HepG2 (cell line): Measurements from ENCODE around the gene SCEL. TPM values are rescaled to one million over a fixed set of nuclear protein-coding genes. Genes with fewer than 3 reads are reported as not detected.

Experiments used
- ATAC-seq: fragments of 200-7000 bp; cut with Tn5 transposase; 3 replicates; pipeline ENCODE4 v1.9.1; 2020; ENCODE audit warnings: mild to moderate bottlenecking, moderate library complexity
- BruUV-seq: library from RNA; stranded (reverse); fragments of 400-500 nt; replicated peaks from 2 replicates; lab custom pipeline; 2021; lab: Mats Ljungman, UMichigan
- CTCF ChIA-PET: fragments of 300-600 bp; formaldehyde crosslinking; extraction: SDS; loops from one replicate; lab custom pipeline; 2021; ENCODE audit warnings: low total read pairs, inconsistent platforms, low intra/inter-chr PET ratio; lab: Yijun Ruan, JAX
- POLR2A ChIA-PET: fragments of 350-600 bp; sonication (Branson Sonifier 250); formaldehyde crosslinking; loops from one replicate; lab custom pipeline; 2020; ENCODE audit warnings: antibody characterized with exemption, inconsistent platforms; lab: Yijun Ruan, JAX
- DNase-seq: peaks from one replicate; pipeline ENCODE4 v3.0.0-alpha.2; 2015; ENCODE audit warnings: low spot score
- FAIRE-seq: peaks from 3 replicates; lab custom pipeline; 2011; peaks lifted over from hg19 to GRCh38; lab: Jason Lieb, UNC
- H2AFZ ChIP-seq: one replicate; pipeline ENCODE4 v1.6.1; 2011; ENCODE audit warnings: low read length, inconsistent platforms
- H3K27ac ChIP-seq: fragments of 300-600 bp; 3 replicates; pipeline ENCODE4 v1.8.0; 2011; ENCODE audit warnings: mixed run types, mild to moderate bottlenecking, mixed read lengths, low read length, inconsistent platforms; ENCODE audit not compliant: insufficient read depth; ENCODE audit errors: extremely low read length
- H3K27me3 ChIP-seq, 2 experiments: fragments of 200-600 bp in 1 of 2; 2 replicates in 1 of 2; 3 replicates in 1 of 2; pipeline versions ENCODE4 v1.6.0 to v1.8.0; 2011; ENCODE audit warnings: low read length in 2 of 2, mild to moderate bottlenecking in 2 of 2, moderate library complexity in 2 of 2, inconsistent platforms in 1 of 2; ENCODE audit not compliant: insufficient read depth in 2 of 2, control insufficient read depth in 1 of 2
- H3K36me3 ChIP-seq, 2 experiments: fragments of 200-600 bp in 1 of 2; replicated peaks in 1 of 2; 2 replicates in 1 of 2; 3 replicates in 1 of 2; pipeline versions ENCODE4 v1.5.1 to v1.8.0; 2011; ENCODE audit warnings: low read length in 2 of 2, inconsistent platforms in 1 of 2; ENCODE audit not compliant: insufficient read depth in 2 of 2, control insufficient read depth in 1 of 2
- H3K4me1 ChIP-seq: 2 replicates; pipeline ENCODE4 v1.5.1; 2012; ENCODE audit warnings: low read length, inconsistent platforms; ENCODE audit not compliant: insufficient read depth
- H3K4me2 ChIP-seq: 2 replicates; pipeline ENCODE4 v1.6.0; 2011; ENCODE audit warnings: low read depth, low read length, inconsistent platforms
- H3K4me3 ChIP-seq, 3 experiments: fragments of 200-600 bp in 1 of 3; sonication (generic), shearing (Covaris generic) in 1 of 3; replicated peaks in 1 of 3; 2 replicates each; pipeline ENCODE4 v1.5.1; 2011 to 2016; ENCODE audit warnings: low read length in 3 of 3, inconsistent platforms in 2 of 3, low read depth in 2 of 3, mild to moderate bottlenecking in 2 of 3, control low read depth in 1 of 3, mixed read lengths in 1 of 3; ENCODE audit not compliant: insufficient read depth in 1 of 3
- H3K79me2 ChIP-seq: one replicate; pipeline ENCODE4 v1.6.1; 2011; ENCODE audit warnings: low read length, inconsistent platforms; ENCODE audit not compliant: insufficient read depth
- H3K9ac ChIP-seq: 2 replicates; pipeline ENCODE4 v1.6.0; 2011; ENCODE audit warnings: mild to moderate bottlenecking, low read depth, low read length, inconsistent platforms; ENCODE audit not compliant: insufficient read depth
- H3K9me3 ChIP-seq: 2 replicates; pipeline ENCODE4 v1.5.1; 2012; ENCODE audit warnings: mild to moderate bottlenecking, low read length
- H4K20me1 ChIP-seq: 2 replicates; pipeline ENCODE4 v1.6.0; 2011; ENCODE audit warnings: inconsistent platforms, mild to moderate bottlenecking, low read length, moderate library complexity; ENCODE audit not compliant: insufficient read depth
- EED ChIP-seq: sonication (generic); formaldehyde crosslinking; IDR thresholded peaks from 2 replicates; pipeline ENCODE4 v1.5.0; 2020; ENCODE audit warnings: mild to moderate bottlenecking, missing genetic modification reagents
- HCFC1 ChIP-seq: fragments of 150-350 bp; IDR thresholded peaks from 2 replicates; pipeline ENCODE4 v1.6.1; 2014; ENCODE audit warnings: low read depth, low read length
- HNF4G ChIP-seq, 2 experiments: sonication (generic) in 1 of 2; formaldehyde crosslinking in 1 of 2; IDR thresholded peaks; 2 replicates each; pipeline versions ENCODE4 v1.4.0 to v1.6.1; 2011 to 2020; ENCODE audit warnings: borderline replicate concordance in 2 of 2, low read depth in 2 of 2, mild to moderate bottlenecking in 2 of 2, low read length in 1 of 2, missing genetic modification reagents in 1 of 2, moderate library complexity in 1 of 2
- IKZF4 ChIP-seq: sonication (generic); formaldehyde crosslinking; IDR thresholded peaks from 2 replicates; pipeline ENCODE4 v1.5.1; 2020; ENCODE audit warnings: borderline replicate concordance, mild to moderate bottlenecking, low read depth, missing genetic modification reagents; ENCODE audit errors: not compliant biosample characterization
- MATR3 ChIP-seq: sonication (generic); formaldehyde crosslinking; IDR thresholded peaks from 2 replicates; pipeline ENCODE4 v1.4.0; 2020; ENCODE audit warnings: missing genetic modification reagents
- MED8 ChIP-seq: sonication (generic); formaldehyde crosslinking; IDR thresholded peaks from 2 replicates; pipeline ENCODE4 v1.8.1; 2023; ENCODE audit warnings: mild to moderate bottlenecking, missing genetic modification reagents; ENCODE audit not compliant: insufficient replicate concordance
- MYC ChIP-seq: sonication (generic); formaldehyde crosslinking; IDR thresholded peaks from 2 replicates; pipeline ENCODE4 v1.9.0; 2021; ENCODE audit warnings: missing genetic modification reagents, borderline replicate concordance
- NR2F1 ChIP-seq, 2 experiments: fragments of 450-650 bp in 1 of 2; formaldehyde crosslinking in 1 of 2; IDR thresholded peaks; 2 replicates each; pipeline versions ENCODE4 v1.5.0 to v1.6.1; 2016 to 2020; ENCODE audit warnings: mild to moderate bottlenecking in 1 of 2, missing compliant biosample characterization in 1 of 2, missing genetic modification reagents in 1 of 2, moderate library complexity in 1 of 2
- POLR2A ChIP-seq, 2 experiments: IDR thresholded peaks; 2 replicates each; pipeline ENCODE4 v1.6.1; 2011; ENCODE audit warnings: low read depth in 2 of 2, low read length in 2 of 2, mild to moderate bottlenecking in 1 of 2, moderate library complexity in 1 of 2; ENCODE audit not compliant: insufficient read depth in 1 of 2
- REPIN1 ChIP-seq: sonication (generic); formaldehyde crosslinking; IDR thresholded peaks from 2 replicates; pipeline ENCODE4 v1.8.0; 2022; ENCODE audit warnings: missing genetic modification reagents, low read depth, mild to moderate bottlenecking, borderline replicate concordance
- RXRA ChIP-seq: sonication (generic); formaldehyde crosslinking; IDR thresholded peaks from 2 replicates; pipeline ENCODE4 v1.5.1; 2020; ENCODE audit warnings: missing genetic modification reagents
- SMAD1 ChIP-seq: sonication (generic); formaldehyde crosslinking; IDR thresholded peaks from 2 replicates; pipeline ENCODE4 v1.4.0; 2020; ENCODE audit warnings: missing genetic modification reagents, low read depth, mild to moderate bottlenecking, borderline replicate concordance
- TMF1 ChIP-seq: sonication (generic); formaldehyde crosslinking; IDR thresholded peaks from 2 replicates; pipeline ENCODE4 v1.8.1; 2022; ENCODE audit warnings: low read depth, missing genetic modification reagents
- U2AF2 ChIP-seq: fragments of 200-400 bp; formaldehyde crosslinking; IDR thresholded peaks from 2 replicates; pipeline ENCODE4 v1.6.1; 2017; ENCODE audit warnings: low read depth, mild to moderate bottlenecking, low read length
- ZBTB1 ChIP-seq: sonication (generic); formaldehyde crosslinking; IDR thresholded peaks from 2 replicates; pipeline ENCODE4 v1.4.0; 2020; ENCODE audit warnings: missing genetic modification reagents, borderline replicate concordance
- ZBTB21 ChIP-seq: sonication (generic); formaldehyde crosslinking; IDR thresholded peaks from 2 replicates; pipeline ENCODE4 v1.4.0; 2020; ENCODE audit warnings: missing genetic modification reagents
- ZFY ChIP-seq: sonication (generic); formaldehyde crosslinking; IDR thresholded peaks from 2 replicates; pipeline ENCODE4 v1.4.0; 2020; ENCODE audit warnings: missing genetic modification reagents
- ZNF292 ChIP-seq: sonication (generic); formaldehyde crosslinking; IDR thresholded peaks from 2 replicates; pipeline ENCODE4 v1.8.1; 2022; ENCODE audit warnings: mild to moderate bottlenecking, low read depth, missing genetic modification reagents, borderline replicate concordance
- ZNF367 ChIP-seq: sonication (generic); formaldehyde crosslinking; IDR thresholded peaks from 2 replicates; pipeline ENCODE4 v1.4.0; 2020; ENCODE audit warnings: missing genetic modification reagents, borderline replicate concordance
- ZNF510 ChIP-seq: sonication (generic); formaldehyde crosslinking; IDR thresholded peaks from 2 replicates; pipeline ENCODE4 v1.4.0; 2020; ENCODE audit warnings: low read depth, mild to moderate bottlenecking, missing genetic modification reagents
- ZNF792 ChIP-seq: IDR thresholded peaks from 2 replicates; pipeline ENCODE4 v1.6.1; 2016
- WGBS: methylation state at CpG from one replicate; pipeline ENCODE4 v1.1.6; 2017; ENCODE audit warnings: low lambda C conversion rate; 5-methylcytosine and 5-hydroxymethylcytosine counted together
- in situ Hi-C: cut with HindIII; loops from 2 replicates; pipeline ENCODE4 v1.10.0; 2017; ENCODE audit warnings: low pct_unique_long_range_greater_than_20kb; ENCODE audit not compliant: extremely low pct_ligation_motif_present
- intact Hi-C: fragments of 100-400 bp; cut with micrococcal nuclease; formaldehyde crosslinking; loops from one replicate; pipeline ENCODE4 v1.10.0; 2022; ENCODE audit not compliant: unreplicated experiment
- polyA plus RNA-seq, 8 experiments: library from polyadenylated mRNA; depleted of rRNA in 3 of 8; stranded (reverse) in 7 of 8; unstranded in 1 of 8; fragments of >200 nt; fragmentation: Illumina TruSeq in 4 of 8; extraction: Trizol in 4 of 8; gene quantifications; 2 replicates each; pipeline versions ENCODE4 v1.2.1 to v1.2.3, GENCODE V29; 2011 to 2016; ENCODE audit warnings: low read depth in 4 of 8, missing spikeins in 1 of 8, mixed read lengths in 1 of 8; ENCODE audit not compliant: insufficient read depth in 1 of 8
- total RNA-seq, 5 experiments: library from RNA; depleted of rRNA; stranded (reverse); fragments of >200 nt; fragmentation: Illumina TruSeq; extraction: Trizol; gene quantifications; 2 replicates each; pipeline ENCODE4 v1.2.3, GENCODE V29; 2016; ENCODE audit warnings: low read depth in 1 of 5
- TF ChIP-seq, protein P1 (sequence below): conservative IDR thresholded peaks from 2 replicates; pipeline ENCODE4 v1.6.1; 2018; ENCODE audit warnings: missing genetic modification reagents

SCEL gene
- total and polyA plus RNA-seq, 2 of the 13 experiments (the other 11 are each of a cell fraction or from before 2014, with no cell fraction given), result not detected

DNA sequence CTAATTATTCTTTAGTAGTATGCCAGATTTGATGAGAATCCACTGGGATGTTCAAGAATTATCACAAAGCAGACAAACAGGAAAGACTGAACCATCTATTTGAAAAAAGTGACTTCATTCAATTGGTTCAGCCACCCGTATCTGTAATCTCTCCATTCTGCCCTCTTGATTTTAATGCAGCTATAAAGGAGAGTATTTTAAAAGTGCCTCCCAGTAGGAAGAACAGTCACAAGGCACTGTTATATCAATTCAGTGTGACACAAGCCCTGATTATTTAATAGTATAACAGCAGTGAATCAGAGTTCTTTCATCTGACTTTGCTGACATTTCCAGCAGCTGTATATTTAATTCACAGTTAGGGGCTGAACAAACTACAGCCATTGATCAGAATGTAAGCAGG, 84.6 kb downstream of the SCEL start:
- H3K9me3 ChIP-seq, result no peaks in the 10 kb centered on the region
- in situ Hi-C loops, result loop anchor here (25.0 kb wide), 1 partner anchor 492 kb away; no protein-coding TSS in a partner anchor
- CTCF ChIA-PET, result no interaction called here

DNA sequence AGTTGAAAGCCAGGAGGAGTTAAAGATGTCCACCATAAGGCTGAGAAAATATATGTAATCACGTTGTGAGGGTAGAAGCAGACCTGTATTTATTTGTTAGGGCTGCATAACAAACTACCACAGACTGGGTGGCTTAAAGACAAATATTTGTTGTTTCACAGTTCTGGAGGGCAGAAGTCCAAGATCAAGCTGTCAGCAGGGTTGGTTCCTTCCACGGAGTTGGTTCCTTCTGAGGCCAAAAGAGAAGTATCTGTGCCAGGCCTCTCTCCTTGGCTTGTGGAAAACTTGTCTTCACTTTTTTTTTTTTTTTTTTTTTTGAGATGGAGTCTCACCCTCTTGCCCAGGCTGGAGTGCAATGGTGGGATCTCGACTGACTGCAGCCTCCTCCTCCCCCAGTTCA, 88.3 kb downstream of the SCEL start:
- Histone ChIP-seq H3K4me3 (no peak overlapping the region), H3K27ac (no peak overlapping the region), H3K36me3 (no peaks in the 10 kb centered on the region), H3K27me3 (no peaks in the 10 kb centered on the region), H2AFZ (no peak overlapping the region), H3K4me2 (no peak overlapping the region), H4K20me1 (no peaks in the 10 kb centered on the region), H3K4me1 (no peaks in the 10 kb centered on the region), H3K79me2 (no peaks in the 10 kb centered on the region), H3K9ac (no peak overlapping the region), H3K9me3 (no peaks in the 10 kb centered on the region)
- no peak for DNase-seq
- FAIRE-seq, result no peak
- no TSS peak for BruUV-seq
- POLR2A ChIA-PET, result no interaction called here
- ATAC-seq, result no peak
- in situ Hi-C loops, result loop anchor here (25.0 kb wide), 1 partner anchor 488 kb away; no protein-coding TSS in a partner anchor
- CTCF ChIA-PET, result no interaction called here
- WGBS, result 2% methylated on average over 3 of the region's 3 CpGs
- intact Hi-C loops, result no loop called here
- TF ChIP-seq ZFY (CRISPR knock-in tag), result no peak
- TF ChIP-seq ZNF792 (CRISPR knock-in tag), result no peak
- no peak for TF ChIP-seq ZNF292 (CRISPR knock-in tag)
- TF ChIP-seq ZNF510 (CRISPR knock-in tag), result no peak
- no peak for TF ChIP-seq MED8 (CRISPR knock-in tag)
- no peak for TF ChIP-seq ZBTB21 (CRISPR knock-in tag)
- no peak for TF ChIP-seq IKZF4 (CRISPR knock-in tag)
- TF ChIP-seq ZBTB1 (CRISPR knock-in tag), result no peak
- TF ChIP-seq RXRA (CRISPR knock-in tag), result no peak
- TF ChIP-seq MYC (CRISPR knock-in tag), result no peak
- no peak for TF ChIP-seq SMAD1 (CRISPR knock-in tag)
- TF ChIP-seq REPIN1 (CRISPR knock-in tag), result no peak
- no peak for TF ChIP-seq ZNF367 (CRISPR knock-in tag)
- no peak for TF ChIP-seq U2AF2
- no peak for TF ChIP-seq HNF4G (IDR thresholded peaks at IDR 0.05; ENCODE audit: borderline replicate concordance, low read depth, low read length)
- TF ChIP-seq HNF4G (CRISPR knock-in tag; IDR thresholded peaks at IDR 0.05; ENCODE audit: borderline replicate concordance, low read depth), result no peak

More for the DNA sequence above, 84.6 kb downstream of the SCEL start:
- FAIRE-seq (no peak), DNase-seq (no peak), ATAC-seq (no peak)
- Histone ChIP-seq H4K20me1 (no peaks in the 10 kb centered on the region), H3K4me1 (no peaks in the 10 kb centered on the region), H3K27me3 (no peaks in the 10 kb centered on the region), H2AFZ (no peak overlapping the region), H3K27ac (no peak overlapping the region), H3K4me3 (no peak overlapping the region), H3K4me2 (no peak overlapping the region), H3K9ac (no peak overlapping the region), H3K79me2 (no peaks in the 10 kb centered on the region), H3K36me3 (no peaks in the 10 kb centered on the region)
- TF ChIP-seq HCFC1 (no peak), POLR2A (IDR thresholded peaks at IDR 0.05; ENCODE audit: insufficient read depth in 1 of 2, low read depth in 2 of 2, low read length in 2 of 2) (no peak), MATR3 (no peak), EED (CRISPR knock-in tag) (no peak), NR2F1 (CRISPR knock-in tag; IDR thresholded peaks at IDR 0.05) (no peak), TMF1 (CRISPR knock-in tag) (no peak)
- TF ChIP-seq, protein P1, sequence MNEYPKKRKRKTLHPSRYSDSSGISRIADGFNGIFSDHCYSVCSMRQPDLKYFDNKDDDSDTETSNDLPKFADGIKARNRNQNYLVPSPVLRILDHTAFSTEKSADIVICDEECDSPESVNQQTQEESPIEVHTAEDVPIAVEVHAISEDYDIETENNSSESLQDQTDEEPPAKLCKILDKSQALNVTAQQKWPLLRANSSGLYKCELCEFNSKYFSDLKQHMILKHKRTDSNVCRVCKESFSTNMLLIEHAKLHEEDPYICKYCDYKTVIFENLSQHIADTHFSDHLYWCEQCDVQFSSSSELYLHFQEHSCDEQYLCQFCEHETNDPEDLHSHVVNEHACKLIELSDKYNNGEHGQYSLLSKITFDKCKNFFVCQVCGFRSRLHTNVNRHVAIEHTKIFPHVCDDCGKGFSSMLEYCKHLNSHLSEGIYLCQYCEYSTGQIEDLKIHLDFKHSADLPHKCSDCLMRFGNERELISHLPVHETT (CRISPR knock-in tag), result no peak
- no TSS peak for BruUV-seq
- POLR2A ChIA-PET, result no interaction called here
- 0% methylated on average over 1 of the region's 1 CpG for WGBS
- intact Hi-C loops, result no loop called here
